Heart left ventricle (tissue), 16 donors: Measurements from ENCODE around the gene GOLGA6L2. TPM values are rescaled to one million over a fixed set of nuclear protein-coding genes. Genes with fewer than 3 reads are reported as not detected.

Source experiments
- ATAC-seq, 4 donors: fragments of 200-7000 bp; cut with Tn5 transposase; one replicate each; pipeline ENCODE4 v1.9.1; 2020 to 2022; ENCODE audit warnings: moderate library complexity in 4 of 4, mild to moderate bottlenecking in 3 of 4, moderate number of reproducible peaks in 1 of 4
- DNase-seq, 5 donors: peaks; one replicate each; pipeline ENCODE4 v3.0.0-alpha.2; 2020
- H3K27ac ChIP-seq, 12 donors: fragments of 200-600 bp; sonication (generic) in 4 of 12; one replicate each; pipeline versions ENCODE4 v1.5.0 to v1.8.0; 2016 to 2022; ENCODE audit warnings: mild to moderate bottlenecking in 2 of 12
- H3K27me3 ChIP-seq, 9 donors: fragments of 200-600 bp; sonication (generic) in 2 of 9; one replicate each; pipeline versions ENCODE4 v1.5.1 to v1.8.0; 2016 to 2022; ENCODE audit warnings: mild to moderate bottlenecking in 3 of 9
- H3K36me3 ChIP-seq, 9 donors: fragments of 200-600 bp; sonication (generic) in 2 of 9; one replicate each; pipeline versions ENCODE4 v1.5.0 to v1.8.0; 2018 to 2022; ENCODE audit warnings: mild to moderate bottlenecking in 2 of 9
- H3K4me1 ChIP-seq, 12 donors: fragments of 200-600 bp; sonication (generic) in 4 of 12; one replicate each; pipeline versions ENCODE4 v1.5.0 to v1.8.0; 2016 to 2022; ENCODE audit warnings: mild to moderate bottlenecking in 3 of 12
- H3K4me3 ChIP-seq, 12 donors: fragments of 200-600 bp; sonication (generic) in 4 of 12; one replicate each; pipeline versions ENCODE4 v1.5.0 to v1.8.0; 2017 to 2022; ENCODE audit warnings: mild to moderate bottlenecking in 9 of 12, moderate library complexity in 4 of 12
- H3K9me3 ChIP-seq, 12 donors: fragments of 200-600 bp; sonication (generic) in 4 of 12; one replicate each; pipeline versions ENCODE4 v1.5.0 to v1.8.0; 2016 to 2022; ENCODE audit warnings: mild to moderate bottlenecking in 1 of 12
- POLR2A ChIP-seq, 2 donors: fragments of 450-650 bp; IDR thresholded peaks; one replicate each; pipeline ENCODE4 v1.6.1; 2017; ENCODE audit warnings: antibody characterized with exemption in 2 of 2, mild to moderate bottlenecking in 2 of 2, moderate library complexity in 2 of 2
- WGBS, 4 donors: extraction: QIAGEN DNeasy Blood & Tissue Kit in 2 of 4; methylation state at CpG; one replicate each; pipeline versions ENCODE4 v1.1.5 to v1.1.7; 2013 to 2018; 5-methylcytosine and 5-hydroxymethylcytosine counted together
- intact Hi-C, 10 donors: fragments of 100-400 bp; cut with DNase I; formaldehyde crosslinking; loops; one replicate each; pipeline versions ENCODE4 v1.11.1 to v1.14.2; 2022
- polyA plus RNA-seq, 2 donors: library from polyadenylated mRNA; stranded (reverse); fragments of 200-250 nt; gene quantifications; one replicate each; pipeline ENCODE4 v1.2.3, GENCODE V29; 2013
- total RNA-seq, 9 donors: library from RNA; depleted of rRNA in 2 of 9; stranded (reverse); fragments of >200 nt in 2 of 9; fragmentation: NEBNext Ultra II Directional in 3 of 9; extraction: Animal tissue kit (Norgen Biotek cat#: 25700) in 3 of 9; gene quantifications; one replicate each; pipeline versions ENCODE4 v1.1.0 to v1.2.4, GENCODE V29; 2016 to 2023
- TF ChIP-seq, protein P1 (sequence below), 12 donors: fragments of 200-600 bp; sonication (generic) in 4 of 12; IDR thresholded peaks; one replicate each; pipeline versions ENCODE4 v1.5.0 to v1.8.0; 2018 to 2022; ENCODE audit warnings: antibody characterized with exemption in 12 of 12, mild to moderate bottlenecking in 5 of 12
- donor health status: ischemic (EF 13 %, LVEDD 7.1; RV severe dilation, severe dysfunction).
- donor health status: healthy with polysubstance abuse.
- donor health status: DM: no; HTN: yes; CAD: no.
- donor health status: DM: no; HTN: no; CAD: no.
- donor health status: ischemic (EF 25% LVEDD 6.9; RV normal size, moderate dysfunction).
- donor health status: ischemic (EF 25% LVEDD 5.7; RV mildly dilated, moderate dysfunction).
- donor health status: healthy.
- donor health status: DM: yes; HTN: yes; CAD: no.
- donor health status: ischemic (EF 35%, LVEDD 5.7; RV mildly dilated, moderate dysfunction).
- donor health status: nonischemic (EF 11% LVEDD 7.7; RV severe dilation, severe dysfunction).
- donor health status: DM: yes; HTN: yes; CAD: no.
- donor health status: PGD.
- donor health status: ischemic (EF 29% LVEDD 5.4; RV normal size, mild dysfunction).
- donor health status: nonischemic (EF 23%, LVEDD 6.1; RV moderate dilation, normal function).

The GOLGA6L2 gene
- total and polyA plus RNA-seq, 11 donors, result not detected

DNA sequence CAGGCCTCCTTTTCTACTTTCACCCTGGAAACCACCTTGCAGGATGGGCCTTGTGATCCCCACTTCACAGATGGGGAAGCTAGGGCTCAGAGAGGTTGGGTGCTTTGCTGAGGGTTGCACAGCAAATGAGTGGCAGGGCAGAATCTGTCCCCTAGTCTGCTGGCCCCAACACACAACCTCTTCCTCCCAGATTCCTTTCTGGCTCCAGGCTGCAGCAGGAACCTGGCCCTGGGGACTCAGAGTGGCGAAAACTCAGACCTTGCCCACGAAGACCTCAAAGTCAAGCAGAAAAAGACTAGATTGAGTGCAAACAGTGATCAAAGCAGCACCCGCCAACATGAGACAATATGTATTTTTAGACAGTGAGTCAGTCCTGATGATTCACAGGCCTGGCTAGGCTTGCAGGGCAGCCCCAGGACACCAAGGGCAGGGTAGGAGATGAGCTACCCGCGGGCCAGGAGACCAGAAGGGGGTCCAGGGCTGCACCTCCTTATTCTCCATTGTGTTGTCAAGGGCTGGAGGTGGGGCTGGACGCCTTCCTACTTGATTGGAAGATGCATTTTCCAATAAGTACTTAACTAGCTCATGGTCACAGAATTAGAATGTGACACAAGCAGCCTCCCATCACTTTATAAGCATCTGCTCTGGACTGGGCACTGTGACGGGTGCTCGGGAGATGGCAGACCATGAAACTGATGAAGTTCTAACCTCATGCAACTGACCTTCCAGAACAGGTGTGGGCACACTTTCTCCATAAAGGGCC lies 23.9 kb downstream of the GOLGA6L2 start:
- intact Hi-C loops, result no loop called here
- no peaks in the 10 kb centered on the region for H3K9me3 ChIP-seq
- WGBS, 4 donors, result 39 to 48% (median 47%) methylated on average over 5 to 8 of the region's 8 CpGs
- TF ChIP-seq, protein P1, sequence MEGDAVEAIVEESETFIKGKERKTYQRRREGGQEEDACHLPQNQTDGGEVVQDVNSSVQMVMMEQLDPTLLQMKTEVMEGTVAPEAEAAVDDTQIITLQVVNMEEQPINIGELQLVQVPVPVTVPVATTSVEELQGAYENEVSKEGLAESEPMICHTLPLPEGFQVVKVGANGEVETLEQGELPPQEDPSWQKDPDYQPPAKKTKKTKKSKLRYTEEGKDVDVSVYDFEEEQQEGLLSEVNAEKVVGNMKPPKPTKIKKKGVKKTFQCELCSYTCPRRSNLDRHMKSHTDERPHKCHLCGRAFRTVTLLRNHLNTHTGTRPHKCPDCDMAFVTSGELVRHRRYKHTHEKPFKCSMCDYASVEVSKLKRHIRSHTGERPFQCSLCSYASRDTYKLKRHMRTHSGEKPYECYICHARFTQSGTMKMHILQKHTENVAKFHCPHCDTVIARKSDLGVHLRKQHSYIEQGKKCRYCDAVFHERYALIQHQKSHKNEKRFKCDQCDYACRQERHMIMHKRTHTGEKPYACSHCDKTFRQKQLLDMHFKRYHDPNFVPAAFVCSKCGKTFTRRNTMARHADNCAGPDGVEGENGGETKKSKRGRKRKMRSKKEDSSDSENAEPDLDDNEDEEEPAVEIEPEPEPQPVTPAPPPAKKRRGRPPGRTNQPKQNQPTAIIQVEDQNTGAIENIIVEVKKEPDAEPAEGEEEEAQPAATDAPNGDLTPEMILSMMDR (IDR thresholded peaks at IDR 0.05), result no peak
- TF ChIP-seq POLR2A (IDR thresholded peaks at IDR 0.05), result no peak
- no peaks in the 10 kb centered on the region for H3K36me3 ChIP-seq
- H3K27ac ChIP-seq, result peak overlapping the region in 11 of 12 donors; percentile 4 to 79 (median 64)
- H3K4me1 ChIP-seq, result peaks cover 0 to 20% (median 6%) of the 10 kb centered on the region in 12 donors
- H3K4me3 ChIP-seq, result no peak overlapping the region
- peak; percentile 95 to 97 (median 96) for ATAC-seq
- peak in 2 of 5 donors; percentile 30 to 43 for DNase-seq
- no peaks in the 10 kb centered on the region for H3K27me3 ChIP-seq

DNA sequence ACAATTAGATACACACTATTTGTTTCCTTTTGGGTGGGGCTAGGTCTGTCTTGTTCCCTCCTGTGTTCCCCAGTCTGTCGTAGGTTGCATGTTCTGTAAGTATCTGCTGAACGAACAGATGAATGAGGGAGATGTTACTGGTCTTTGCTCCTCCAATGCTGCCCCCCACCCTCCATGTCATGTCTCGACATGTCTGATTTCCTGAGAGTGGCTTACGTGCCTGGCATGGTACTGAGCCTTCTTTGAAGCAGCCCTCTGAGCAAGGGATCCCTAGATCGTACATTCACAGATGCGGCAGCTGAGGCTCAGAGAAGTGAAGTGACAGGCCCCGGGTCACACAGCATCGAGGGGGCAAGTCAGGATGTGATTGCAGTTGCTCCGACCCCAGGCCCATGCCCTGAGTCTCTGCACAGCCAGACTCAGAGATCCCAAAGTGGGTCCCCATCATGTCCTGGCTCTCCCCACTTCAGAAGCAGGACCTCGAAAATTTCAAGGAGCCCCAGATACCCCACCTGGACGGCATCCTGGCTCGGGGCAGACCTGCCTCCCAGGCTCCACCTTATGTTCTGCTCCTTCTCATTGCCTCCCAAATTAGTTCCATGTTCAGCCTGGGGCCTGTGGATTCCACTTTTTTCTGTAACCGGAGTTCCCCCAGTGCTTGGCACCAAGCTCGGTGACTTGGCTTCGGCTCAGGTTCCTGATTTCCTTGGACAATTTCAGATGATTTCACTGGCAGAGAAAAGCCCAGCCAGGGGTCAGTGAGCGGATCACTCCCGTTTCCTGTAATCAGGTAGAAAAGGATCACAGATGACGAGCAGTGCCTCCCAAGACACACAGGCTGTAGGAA lies 24.7 kb downstream of the GOLGA6L2 start:
- WGBS, 4 donors, result 53 to 76% (median 66%) methylated on average over 13 to 18 of the region's 18 CpGs
- no peak overlapping the region for H3K4me3 ChIP-seq
- ATAC-seq, result peak in 1 of 4 donors; percentile 29
- intact Hi-C loops, result no loop called here
- peak overlapping the region in 11 of 12 donors; percentile 4 to 79 (median 64) for H3K27ac ChIP-seq
- H3K9me3 ChIP-seq, result no peaks in the 10 kb centered on the region
- peaks cover 0 to 20% (median 6%) of the 10 kb centered on the region in 12 donors for H3K4me1 ChIP-seq
- H3K27me3 ChIP-seq, result no peaks in the 10 kb centered on the region
- no peak for DNase-seq
- TF ChIP-seq, protein P1 (IDR thresholded peaks at IDR 0.05), result no peak
- no peak for TF ChIP-seq POLR2A (IDR thresholded peaks at IDR 0.05)
- no peaks in the 10 kb centered on the region for H3K36me3 ChIP-seq

DNA sequence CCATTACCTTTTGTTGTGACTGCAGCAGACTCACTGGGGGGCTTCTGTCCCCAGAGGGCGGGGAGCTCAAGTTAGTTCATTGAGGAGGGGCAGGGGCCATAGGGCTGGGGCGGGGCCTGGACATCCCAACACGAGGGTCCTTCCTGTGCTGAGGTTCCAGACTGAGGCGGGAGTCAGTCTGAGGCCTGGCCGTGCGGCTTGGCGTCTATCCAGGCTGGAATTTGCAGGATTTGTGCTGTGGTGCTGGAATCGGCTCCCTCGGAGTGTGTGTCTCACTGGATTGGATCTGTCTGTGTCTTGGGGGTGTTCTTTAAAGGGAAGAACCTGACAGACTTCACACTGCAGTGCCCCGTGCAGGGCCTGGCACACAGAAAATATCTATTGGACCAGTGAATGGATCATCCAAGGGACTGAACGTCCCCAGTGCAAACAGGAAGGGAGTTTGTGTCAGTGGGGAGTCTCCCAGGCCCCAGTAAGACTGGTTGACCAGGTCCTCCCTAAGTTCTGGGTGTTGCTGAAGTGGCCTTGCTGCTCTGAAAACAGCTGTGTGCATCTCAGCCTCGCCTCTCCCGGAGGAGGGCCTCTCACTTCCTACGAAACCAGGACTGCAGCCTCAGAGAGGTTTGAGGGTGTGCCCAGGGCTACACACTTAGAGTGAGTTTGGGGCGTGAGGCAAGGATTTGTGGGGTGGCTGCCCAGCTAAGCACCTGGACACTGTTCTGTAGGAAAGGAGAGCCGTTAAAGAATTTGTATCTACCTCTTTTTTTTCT lies 26.1 kb downstream of the GOLGA6L2 start:
- peak in 1 of 4 donors; percentile 10 for ATAC-seq
- Histone ChIP-seq H3K4me3 (no peak overlapping the region), H3K27ac (peak overlapping the region in 1 of 12 donors; percentile 37), H3K4me1 (peaks cover 0 to 20% (median 6%) of the 10 kb centered on the region in 12 donors), H3K36me3 (no peaks in the 10 kb centered on the region), H3K27me3 (no peaks in the 10 kb centered on the region), H3K9me3 (no peaks in the 10 kb centered on the region)
- 61 to 72% (median 63%) methylated on average over 6 to 16 of the region's 16 CpGs for WGBS, 4 donors
- intact Hi-C loops, result no loop called here
- TF ChIP-seq POLR2A (IDR thresholded peaks at IDR 0.05), result no peak
- TF ChIP-seq, protein P1 (IDR thresholded peaks at IDR 0.05), result no peak
- DNase-seq, result no peak
